HG03064 (cell line): Measurements from ENCODE around the gene PACC1.
"Not testable (repeated sequence)": the region's sequence is repeated elsewhere in the genome, so short reads cannot be mapped to it uniquely, and the experiment has no call there.

Experiments
- ATAC-seq: cut with Tn5 transposase; IDR thresholded peaks from one replicate; pipeline ENCODE4 v1.9.1; 2021; ENCODE audit warnings: low read depth; ENCODE audit not compliant: unreplicated experiment

Gene PACC1

GRCh38 chr1:212401042-212401441 lies 13.6 kb downstream of the PACC1 start:
- ATAC-seq = no peak

- ATAC-seq = no peak
Observed at GRCh38 chr1:212397171-212397570, 17.5 kb downstream of the PACC1 start.

- ATAC-seq = no peak
Observed at GRCh38 chr1:212396638-212397037, 18.0 kb downstream of the PACC1 start.

- not testable (repeated sequence) for ATAC-seq
Observed at GRCh38 chr1:212395678-212396437, 18.8 kb downstream of the PACC1 start.

GRCh38 chr1:212388985-212389716 lies 25.5 kb downstream of the PACC1 start:
- no peak for ATAC-seq

- ATAC-seq = no peak
Observed at GRCh38 chr1:212386029-212386428, 28.7 kb downstream of the PACC1 start.

GRCh38 chr1:212381397-212382035 lies 33.2 kb downstream of the PACC1 start:
- ATAC-seq = no peak

- ATAC-seq = no peak
Observed at GRCh38 chr1:212379366-212379765, 35.3 kb downstream of the PACC1 start.

GRCh38 chr1:212377644-212378043 lies 37.0 kb downstream of the PACC1 start:
- no peak for ATAC-seq

- no peak for ATAC-seq
Observed at GRCh38 chr1:212375986-212376385, 38.7 kb downstream of the PACC1 start.

GRCh38 chr1:212368073-212368484 lies 46.6 kb downstream of the PACC1 start:
- no peak for ATAC-seq

GRCh38 chr1:212367474-212368072 lies 47.1 kb downstream of the PACC1 start:
- ATAC-seq = no peak

GRCh38 chr1:212366901-212367300 lies 47.8 kb downstream of the PACC1 start:
- no peak for ATAC-seq

GRCh38 chr1:212364985-212365384 lies 49.7 kb downstream of the PACC1 start:
- ATAC-seq = no peak

GRCh38 chr1:212359794-212360479 lies 54.7 kb downstream of the PACC1 start:
- ATAC-seq = no peak

GRCh38 chr1:212355230-212355969 lies 59.3 kb downstream of the PACC1 start:
- ATAC-seq = no peak

- ATAC-seq = no peak
Observed at GRCh38 chr1:212354464-212354863, 60.2 kb downstream of the PACC1 start.

- ATAC-seq = no peak
Observed at GRCh38 chr1:212353181-212353580, 61.5 kb downstream of the PACC1 start.

- no peak for ATAC-seq
Observed at GRCh38 chr1:212351588-212352362, 62.9 kb downstream of the PACC1 start.
